Astrocyte of the hippocampus (primary cell): Measurements from ENCODE around the gene HSPA14.
"Not testable (repeated sequence)": the region's sequence is repeated elsewhere in the genome, so short reads cannot be mapped to it uniquely, and the experiment has no call there.

Experiments used
- DNase-seq: peaks from one replicate; pipeline ENCODE4 v3.0.0; 2011; ENCODE audit warnings: low read depth, low spot score

HSPA14 gene

GRCh38 chr10:14837757-14838581, at the start of gene HSPA14, which contains the start of the genes CDNF and MSANTD7:
Gene HSPA14 (plus strand): TSS chr10:14838306. CDS start chr10:14838403, 97 bp downstream.
Gene CDNF (minus strand): TSS chr10:14838037. CDS start chr10:14837946, 91 bp downstream.
Gene MSANTD7 (plus strand): TSS chr10:14838306. CDS start chr10:14842285, 3,979 bp downstream.
- DNase-seq: peak; percentile 100

- no peak for DNase-seq
Measured at GRCh38 chr10:14798636-14799035, 39.5 kb upstream of the HSPA14 start.

GRCh38 chr10:14800397-14800796, 37.7 kb upstream of the HSPA14 start:
- DNase-seq: no peak

GRCh38 chr10:14801723-14802122, 36.4 kb upstream of the HSPA14 start:
- no peak for DNase-seq

- no peak for DNase-seq
Measured at GRCh38 chr10:14803827-14804226, 34.3 kb upstream of the HSPA14 start.

GRCh38 chr10:14806318-14806717, 31.8 kb upstream of the HSPA14 start:
- no peak for DNase-seq

- DNase-seq: no peak
Measured at GRCh38 chr10:14810969-14811953, 26.8 kb upstream of the HSPA14 start.

- DNase-seq: no peak
Measured at GRCh38 chr10:14812271-14812670, 25.8 kb upstream of the HSPA14 start.

GRCh38 chr10:14815681-14816080, 22.4 kb upstream of the HSPA14 start:
- no peak for DNase-seq

- DNase-seq: not testable (repeated sequence)
Measured at GRCh38 chr10:14816717-14817116, 21.4 kb upstream of the HSPA14 start.

GRCh38 chr10:14820010-14820774, 17.9 kb upstream of the HSPA14 start:
- DNase-seq: peak; percentile 80

GRCh38 chr10:14820775-14821154, 17.3 kb upstream of the HSPA14 start:
- DNase-seq: no peak

- no peak for DNase-seq
Measured at GRCh38 chr10:14821635-14822375, 16.3 kb upstream of the HSPA14 start.

- peak; percentile 63 for DNase-seq
Measured at GRCh38 chr10:14822879-14823755, 15.0 kb upstream of the HSPA14 start.

- no peak for DNase-seq
Measured at GRCh38 chr10:14823966-14824365, 14.1 kb upstream of the HSPA14 start.

GRCh38 chr10:14826076-14826829, 11.9 kb upstream of the HSPA14 start:
- DNase-seq: no peak

GRCh38 chr10:14833106-14833505, 5.0 kb upstream of the HSPA14 start:
- no peak for DNase-seq

GRCh38 chr10:14836208-14836607, 1.9 kb upstream of the HSPA14 start:
- no peak for DNase-seq
